HEK293 (cell line): ENCODE results near the gene FSD2.

Experiments
- HOXA7 ChIP-seq: sonication (generic); formaldehyde crosslinking; IDR thresholded peaks from 2 replicates; pipeline ENCODE4 v1.8.1; 2022; ENCODE audit warnings: missing genetic modification reagents, borderline replicate concordance
- SP7 ChIP-seq: fragments of 450-650 bp; formaldehyde crosslinking; IDR thresholded peaks from 2 replicates; pipeline ENCODE4 v1.5.1; 2016; ENCODE audit warnings: missing biosample characterization, missing genetic modification characterization
- TCF7L2 ChIP-seq: IDR thresholded peaks from 2 replicates; pipeline ENCODE4 v1.6.1; 2011; ENCODE audit warnings: low read depth, mild to moderate bottlenecking, inconsistent platforms, low read length, moderate library complexity, borderline replicate concordance
- ZBTB8A ChIP-seq: fragments of 450-650 bp; formaldehyde crosslinking; IDR thresholded peaks from 2 replicates; pipeline ENCODE4 v1.5.1; 2016; ENCODE audit warnings: missing biosample characterization, missing genetic modification characterization
- ZEB2 ChIP-seq: fragments of 450-650 bp; formaldehyde crosslinking; IDR thresholded peaks from 2 replicates; pipeline ENCODE4 v1.5.1; 2016; ENCODE audit warnings: missing biosample characterization, missing genetic modification characterization
- ZNF600 ChIP-seq: fragments of 450-650 bp; formaldehyde crosslinking; IDR thresholded peaks from 2 replicates; pipeline ENCODE4 v1.5.1; 2016; ENCODE audit warnings: missing biosample characterization, missing genetic modification characterization
- ZNF843 ChIP-seq: fragments of 450-650 bp; formaldehyde crosslinking; IDR thresholded peaks from 2 replicates; pipeline ENCODE4 v1.5.1; 2016; ENCODE audit warnings: missing biosample characterization, missing genetic modification characterization
- ZXDB ChIP-seq: fragments of 450-650 bp; formaldehyde crosslinking; IDR thresholded peaks from 2 replicates; pipeline ENCODE4 v1.5.1; 2016; ENCODE audit warnings: missing biosample characterization, missing genetic modification characterization
- TF ChIP-seq, protein P1 (sequence below): fragments of 450-650 bp; formaldehyde crosslinking; IDR thresholded peaks from 2 replicates; pipeline ENCODE4 v1.5.1; 2016; ENCODE audit warnings: missing biosample characterization, missing genetic modification characterization
- TF ChIP-seq, protein P2 (sequence below): fragments of 450-650 bp; formaldehyde crosslinking; IDR thresholded peaks from 2 replicates; pipeline ENCODE4 v1.5.1; 2016; ENCODE audit warnings: missing biosample characterization, missing genetic modification characterization

DNA sequence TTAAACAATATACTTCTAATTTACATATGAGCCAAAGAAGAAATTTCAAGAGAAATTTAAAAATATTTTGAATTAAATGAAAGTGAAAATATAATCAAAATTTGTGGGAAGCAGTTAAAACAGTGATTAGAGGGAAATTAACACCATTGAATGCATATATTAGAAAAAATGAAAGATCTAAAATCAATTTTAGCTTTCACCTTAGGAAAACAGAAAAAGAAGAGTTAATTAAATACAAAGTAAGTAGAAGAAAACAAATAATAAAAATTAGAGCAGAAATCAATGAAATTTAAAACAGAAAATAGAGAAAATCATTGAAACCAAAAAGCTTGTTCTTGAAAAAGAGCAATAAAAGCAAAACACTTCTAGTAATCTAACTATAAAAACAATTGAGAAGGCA is 57.6 kb downstream of the FSD2 start:
- TF ChIP-seq HOXA7 (no peak), ZNF600 (tag by site-specific recombination) (no peak), ZXDB (tag by site-specific recombination) (no peak), ZBTB8A (tag by site-specific recombination) (no peak), SP7 (tag by site-specific recombination) (no peak), ZEB2 (no peak), TCF7L2 (no peak), ZNF843 (tag by site-specific recombination) (no peak)
- TF ChIP-seq, protein P1, sequence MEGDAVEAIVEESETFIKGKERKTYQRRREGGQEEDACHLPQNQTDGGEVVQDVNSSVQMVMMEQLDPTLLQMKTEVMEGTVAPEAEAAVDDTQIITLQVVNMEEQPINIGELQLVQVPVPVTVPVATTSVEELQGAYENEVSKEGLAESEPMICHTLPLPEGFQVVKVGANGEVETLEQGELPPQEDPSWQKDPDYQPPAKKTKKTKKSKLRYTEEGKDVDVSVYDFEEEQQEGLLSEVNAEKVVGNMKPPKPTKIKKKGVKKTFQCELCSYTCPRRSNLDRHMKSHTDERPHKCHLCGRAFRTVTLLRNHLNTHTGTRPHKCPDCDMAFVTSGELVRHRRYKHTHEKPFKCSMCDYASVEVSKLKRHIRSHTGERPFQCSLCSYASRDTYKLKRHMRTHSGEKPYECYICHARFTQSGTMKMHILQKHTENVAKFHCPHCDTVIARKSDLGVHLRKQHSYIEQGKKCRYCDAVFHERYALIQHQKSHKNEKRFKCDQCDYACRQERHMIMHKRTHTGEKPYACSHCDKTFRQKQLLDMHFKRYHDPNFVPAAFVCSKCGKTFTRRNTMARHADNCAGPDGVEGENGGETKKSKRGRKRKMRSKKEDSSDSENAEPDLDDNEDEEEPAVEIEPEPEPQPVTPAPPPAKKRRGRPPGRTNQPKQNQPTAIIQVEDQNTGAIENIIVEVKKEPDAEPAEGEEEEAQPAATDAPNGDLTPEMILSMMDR (tag by site-specific recombination): no peak
- TF ChIP-seq, protein P2, sequence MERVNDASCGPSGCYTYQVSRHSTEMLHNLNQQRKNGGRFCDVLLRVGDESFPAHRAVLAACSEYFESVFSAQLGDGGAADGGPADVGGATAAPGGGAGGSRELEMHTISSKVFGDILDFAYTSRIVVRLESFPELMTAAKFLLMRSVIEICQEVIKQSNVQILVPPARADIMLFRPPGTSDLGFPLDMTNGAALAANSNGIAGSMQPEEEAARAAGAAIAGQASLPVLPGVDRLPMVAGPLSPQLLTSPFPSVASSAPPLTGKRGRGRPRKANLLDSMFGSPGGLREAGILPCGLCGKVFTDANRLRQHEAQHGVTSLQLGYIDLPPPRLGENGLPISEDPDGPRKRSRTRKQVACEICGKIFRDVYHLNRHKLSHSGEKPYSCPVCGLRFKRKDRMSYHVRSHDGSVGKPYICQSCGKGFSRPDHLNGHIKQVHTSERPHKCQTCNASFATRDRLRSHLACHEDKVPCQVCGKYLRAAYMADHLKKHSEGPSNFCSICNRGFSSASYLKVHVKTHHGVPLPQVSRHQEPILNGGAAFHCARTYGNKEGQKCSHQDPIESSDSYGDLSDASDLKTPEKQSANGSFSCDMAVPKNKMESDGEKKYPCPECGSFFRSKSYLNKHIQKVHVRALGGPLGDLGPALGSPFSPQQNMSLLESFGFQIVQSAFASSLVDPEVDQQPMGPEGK (tag by site-specific recombination): no peak
